GM12878 (cell line): ENCODE measurements around the gene C21orf58. TPM values are rescaled to one million over a fixed set of nuclear protein-coding genes. Genes with fewer than 3 reads are reported as not detected.

ENCODE experiments used
- ATAC-seq: fragments of 200-7000 bp; cut with Tn5 transposase; 3 replicates; pipeline ENCODE4 v1.9.1; 2020; ENCODE audit warnings: mild to moderate bottlenecking, moderate library complexity
- BruUV-seq: library from RNA; stranded (reverse); fragments of 400-500 nt; replicated peaks from 2 replicates; lab custom pipeline; 2021; lab: Mats Ljungman, UMichigan
- CTCF ChIA-PET: fragments of 300-600 bp; sonication (Branson Sonifier 250); formaldehyde crosslinking; extraction: SDS; loops from one replicate; lab custom pipeline; 2021; ENCODE audit warnings: inconsistent platforms; lab: Yijun Ruan, JAX
- POLR2A ChIA-PET: fragments of 350-600 bp; formaldehyde crosslinking; extraction: SDS; loops from one replicate; lab custom pipeline; 2021; ENCODE audit warnings: inconsistent platforms; lab: Charles Lee
- RAD21 ChIA-PET: fragments of 300-600 bp; sonication (Branson Sonifier 250); formaldehyde crosslinking; loops from one replicate; lab custom pipeline; 2023; ENCODE audit warnings: antibody characterized with exemption; ENCODE audit not compliant: unreplicated experiment; lab: Charles Lee
- SMC1A ChIA-PET: fragments of 300-600 bp; sonication (Branson Sonifier 250); formaldehyde crosslinking; loops from one replicate; lab custom pipeline; 2023; ENCODE audit not compliant: unreplicated experiment, uncharacterized antibody; lab: Charles Lee
- DNase-seq: peaks from one replicate; pipeline ENCODE4 v3.0.0-alpha.2; 2011; ENCODE audit warnings: low read depth, low spot score
- FAIRE-seq: peaks from 3 replicates; lab custom pipeline; 2011; peaks lifted over from hg19 to GRCh38; lab: Jason Lieb, UNC
- H2AFZ ChIP-seq: 2 replicates; pipeline ENCODE4 v1.6.0; 2011; ENCODE audit warnings: low read depth, low read length, control low read depth; ENCODE audit not compliant: control insufficient read depth
- H3K27ac ChIP-seq: 2 replicates; pipeline ENCODE4 v1.5.1; 2011; ENCODE audit warnings: control low read depth; ENCODE audit not compliant: control insufficient read depth, insufficient read depth
- H3K27me3 ChIP-seq, 2 experiments: replicated peaks in 1 of 2; 2 replicates each; pipeline versions ENCODE4 v1.6.0 to v1.6.1; 2011; ENCODE audit warnings: low read length in 1 of 2; ENCODE audit not compliant: control insufficient read depth in 2 of 2, insufficient read depth in 2 of 2
- H3K36me3 ChIP-seq, 2 experiments: 2 replicates each; pipeline ENCODE4 v1.5.1; 2011; ENCODE audit warnings: low read length in 1 of 2; ENCODE audit not compliant: control insufficient read depth in 2 of 2, insufficient read depth in 2 of 2
- H3K4me1 ChIP-seq: 2 replicates; pipeline ENCODE4 v1.6.1; 2011; ENCODE audit warnings: mild to moderate bottlenecking, low read length, moderate library complexity, mixed read lengths; ENCODE audit not compliant: control insufficient read depth, insufficient read depth
- H3K4me2 ChIP-seq: 2 replicates; pipeline ENCODE4 v1.6.0; 2011; ENCODE audit warnings: control low read depth; ENCODE audit not compliant: control insufficient read depth, insufficient read depth
- H3K4me3 ChIP-seq: fragments of 200-600 bp; sonication (generic); 2 replicates; pipeline ENCODE4 v1.5.1; 2016
- H3K79me2 ChIP-seq: 2 replicates; pipeline ENCODE4 v1.6.0; 2011; ENCODE audit warnings: low read length; ENCODE audit not compliant: control insufficient read depth, insufficient read depth
- H3K9ac ChIP-seq: 2 replicates; pipeline ENCODE4 v1.8.0; 2011; ENCODE audit warnings: low read length, control low read depth, mixed read lengths; ENCODE audit not compliant: control insufficient read depth, insufficient read depth
- H3K9me3 ChIP-seq: replicated peaks from 3 replicates; pipeline ENCODE4 v1.5.1; 2011; ENCODE audit warnings: mild to moderate bottlenecking, low read length; ENCODE audit not compliant: control insufficient read depth, insufficient read depth
- H4K20me1 ChIP-seq: 2 replicates; pipeline ENCODE4 v1.6.0; 2011; ENCODE audit not compliant: control insufficient read depth, insufficient read depth
- ATF2 ChIP-seq: IDR thresholded peaks from 2 replicates; pipeline ENCODE4 v1.6.1; 2012; ENCODE audit warnings: low read length, inconsistent platforms
- CTCF ChIP-seq, 3 experiments: IDR thresholded peaks in 2 of 3; conservative IDR thresholded peaks in 1 of 3; 2 replicates each; pipeline ENCODE4 v1.5.1; 2011; ENCODE audit warnings: low read depth in 3 of 3, low read length in 3 of 3, mild to moderate bottlenecking in 3 of 3, control low read depth in 2 of 3, moderate library complexity in 2 of 3, inconsistent platforms in 1 of 3, mixed read lengths in 1 of 3; ENCODE audit not compliant: control insufficient read depth in 2 of 3, insufficient read depth in 1 of 3; ENCODE audit errors: extremely low read depth in 1 of 3
- IKZF2 ChIP-seq, 2 experiments: fragments of 450-650 bp; IDR thresholded peaks; 2 replicates each; pipeline ENCODE4 v1.6.1; 2017; ENCODE audit warnings: mild to moderate bottlenecking in 2 of 2, moderate library complexity in 2 of 2
- JUND ChIP-seq: IDR thresholded peaks from 2 replicates; pipeline ENCODE4 v1.6.1; 2012; ENCODE audit warnings: low read depth, mild to moderate bottlenecking, low read length, improper control_type of control experiment, moderate library complexity
- MEF2A ChIP-seq: IDR thresholded peaks from 2 replicates; pipeline ENCODE4 v1.6.1; 2011; ENCODE audit warnings: low read depth, mild to moderate bottlenecking, low read length, moderate library complexity; ENCODE audit not compliant: insufficient read depth
- MTA3 ChIP-seq: IDR thresholded peaks from 2 replicates; pipeline ENCODE4 v1.6.1; 2012; ENCODE audit warnings: low read length, inconsistent platforms, borderline replicate concordance
- NBN ChIP-seq: fragments of 450-650 bp; IDR thresholded peaks from 2 replicates; pipeline ENCODE4 v1.6.1; 2016
- PAX5 ChIP-seq: IDR thresholded peaks from 2 replicates; pipeline ENCODE4 v1.6.1; 2011; ENCODE audit warnings: low read depth, low read length, borderline replicate concordance
- POU2F2 ChIP-seq: IDR thresholded peaks from 3 replicates; pipeline ENCODE4 v1.6.1; 2011; ENCODE audit warnings: low read depth, mild to moderate bottlenecking, low read length, borderline replicate concordance
- RAD51 ChIP-seq: fragments of 450-650 bp; IDR thresholded peaks from 2 replicates; pipeline ENCODE4 v1.6.1; 2016; ENCODE audit warnings: moderate library complexity, mild to moderate bottlenecking, inconsistent platforms
- TCF3 ChIP-seq: IDR thresholded peaks from 2 replicates; pipeline ENCODE4 v1.6.1; 2012; ENCODE audit warnings: low read depth, mild to moderate bottlenecking, low read length, borderline replicate concordance; ENCODE audit not compliant: insufficient read depth
- ZBTB40 ChIP-seq: fragments of 450-650 bp; IDR thresholded peaks from 2 replicates; pipeline ENCODE4 v1.6.1; 2016; ENCODE audit warnings: mild to moderate bottlenecking, moderate library complexity, borderline replicate concordance
- WGBS: methylation state at CpG from one replicate; pipeline ENCODE4 v1.1.6; 2016; ENCODE audit warnings: low lambda C conversion rate; ENCODE audit not compliant: insufficient replicate concordance, insufficient coverage; ENCODE audit errors: missing lambda C conversion rate; 5-methylcytosine and 5-hydroxymethylcytosine counted together
- in situ Hi-C: fragments of 300-500 bp; cut with MboI; formaldehyde crosslinking; loops from 9 replicates; pipeline ENCODE4 v1.14.3; 2018; ENCODE audit warnings: mixed read lengths
- intact Hi-C: fragments of 100-400 bp; cut with micrococcal nuclease; formaldehyde crosslinking; loops from one replicate; pipeline ENCODE4 v1.14.2; 2022; ENCODE audit not compliant: unreplicated experiment
- polyA plus RNA-seq, 11 experiments: library from polyadenylated mRNA; depleted of rRNA in 4 of 11; unstranded in 6 of 11; stranded (reverse) in 5 of 11; fragments of >200 nt; fragmentation: Nextera tagmentation in 4 of 11; fragmentation: Illumina TruSeq in 1 of 11; extraction: Ambion mirVana in 4 of 11; extraction: Trizol in 1 of 11; gene quantifications; 1 replicate in 1 of 11; 2 replicates in 10 of 11; pipeline versions ENCODE4 v1.2.1 to v1.2.3, GENCODE V29; 2011 to 2016; ENCODE audit warnings: inconsistent platforms in 2 of 11, missing spikeins in 2 of 11, low read depth in 1 of 11
- total RNA-seq, 4 experiments: library from RNA; depleted of rRNA in 3 of 4; stranded (reverse); fragments of >200 nt in 3 of 4; fragmentation: Illumina TruSeq in 1 of 4; extraction: Trizol in 1 of 4; gene quantifications; 2 replicates each; pipeline versions ENCODE4 v1.2.1 to v1.2.3, GENCODE V29; 2013 to 2021
- TF ChIP-seq, protein P1 (sequence below): fragments of 450-650 bp; IDR thresholded peaks from 2 replicates; pipeline ENCODE4 v1.6.1; 2017; ENCODE audit warnings: borderline replicate concordance

C21orf58 gene
- total and polyA plus RNA-seq, 10 of the 15 experiments (the other 5 are each of a cell fraction or from before 2014, with no cell fraction given) = 1.1 to 22.3 (median 11.8) TPM

DNA sequence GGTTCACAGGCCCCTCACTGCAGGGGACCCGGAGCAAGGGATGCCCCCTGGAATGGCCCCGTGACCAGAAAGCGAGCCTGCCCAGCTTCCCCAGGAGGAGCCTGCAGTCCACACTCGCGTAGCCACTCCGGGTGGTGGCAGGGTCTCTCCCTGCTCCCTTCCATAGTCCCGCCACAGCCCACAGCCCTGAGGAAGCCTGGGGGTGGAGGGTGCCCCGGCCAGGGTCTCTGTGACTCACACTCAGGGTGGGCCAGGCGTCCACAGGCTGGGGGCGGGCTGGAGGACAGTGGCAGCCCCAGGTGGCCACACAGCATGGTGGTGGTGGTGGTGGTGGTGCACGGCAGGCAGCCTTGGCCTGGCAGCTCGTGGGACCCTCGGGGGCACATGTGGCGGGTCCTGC lies 21.9 kb downstream of the C21orf58 start:
- Histone ChIP-seq H4K20me1 (no peaks in the 10 kb centered on the region), H3K9ac (no peak overlapping the region), H3K9me3 (no peaks in the 10 kb centered on the region), H3K4me2 (no peak overlapping the region), H3K27me3 (no peaks in the 10 kb centered on the region), H3K36me3 (peaks cover 3 to 12% of the 10 kb centered on the region in 2 experiments; a peak in 3 of 4 replicates), H3K4me3 (no peak overlapping the region), H3K79me2 (no peaks in the 10 kb centered on the region), H3K27ac (no peak overlapping the region), H2AFZ (no peak overlapping the region), H3K4me1 (no peaks in the 10 kb centered on the region)
- WGBS = 94% methylated on average over 14 of the region's 14 CpGs
- TF ChIP-seq PAX5 (no peak), ZBTB40 (no peak), MEF2A (no peak), ATF2 (no peak), JUND (no peak), MTA3 (no peak), CTCF (IDR thresholded peaks at IDR 0.05 in 2 of 3, conservative IDR thresholded peaks at IDR 0.05 in 1 of 3; ENCODE audit: control insufficient read depth in 2 of 3, extremely low read depth in 1 of 3, insufficient read depth in 1 of 3, low read depth in 3 of 3, low read length in 3 of 3) (no peak), POU2F2 (no peak), TCF3 (no peak), NBN (no peak), IKZF2 (IDR thresholded peaks at IDR 0.05) (no peak), RAD51 (no peak)
- TF ChIP-seq, protein P1, sequence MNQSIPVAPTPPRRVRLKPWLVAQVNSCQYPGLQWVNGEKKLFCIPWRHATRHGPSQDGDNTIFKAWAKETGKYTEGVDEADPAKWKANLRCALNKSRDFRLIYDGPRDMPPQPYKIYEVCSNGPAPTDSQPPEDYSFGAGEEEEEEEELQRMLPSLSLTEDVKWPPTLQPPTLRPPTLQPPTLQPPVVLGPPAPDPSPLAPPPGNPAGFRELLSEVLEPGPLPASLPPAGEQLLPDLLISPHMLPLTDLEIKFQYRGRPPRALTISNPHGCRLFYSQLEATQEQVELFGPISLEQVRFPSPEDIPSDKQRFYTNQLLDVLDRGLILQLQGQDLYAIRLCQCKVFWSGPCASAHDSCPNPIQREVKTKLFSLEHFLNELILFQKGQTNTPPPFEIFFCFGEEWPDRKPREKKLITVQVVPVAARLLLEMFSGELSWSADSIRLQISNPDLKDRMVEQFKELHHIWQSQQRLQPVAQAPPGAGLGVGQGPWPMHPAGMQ = no peak
- ChIA-PET RAD21 (no interaction called here), CTCF (no interaction called here), POLR2A (no interaction called here), SMC1A (no interaction called here)
- no TSS peak for BruUV-seq
- in situ Hi-C loops = no loop called here
- intact Hi-C loops = no loop called here
- ATAC-seq = no peak
- no peak for DNase-seq
- no peak for FAIRE-seq
